ENCODE data around the gene ST7. TPM values are rescaled to one million over a fixed set of nuclear protein-coding genes. Genes with fewer than 3 reads are reported as not detected.
A peak's percentile ranks its signal among the peaks of the same experiment; 100 is the strongest.

ST7 gene
- total RNA-seq, 2 experiments from 2014 or later: 4.9 to 5.4 TPM

DNA sequence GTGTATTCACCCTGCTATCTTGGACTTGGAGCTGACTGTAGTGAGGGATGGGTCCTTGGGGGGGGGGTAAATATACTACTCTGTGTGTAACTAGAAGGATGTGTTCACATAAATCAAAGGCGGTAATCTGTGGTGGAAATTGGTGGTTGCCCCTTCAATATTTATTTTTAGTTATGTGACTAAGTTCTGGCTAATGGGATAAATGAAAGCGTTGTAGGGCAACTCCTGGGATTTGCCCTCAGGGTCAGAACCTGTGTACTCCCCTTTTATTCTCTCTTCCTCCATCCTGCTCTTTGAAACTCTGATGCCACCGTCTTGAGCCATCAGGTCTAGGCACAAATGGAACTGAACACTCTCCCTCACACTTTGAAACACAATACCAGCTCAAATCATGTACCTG lies 24.3 kb upstream of the ST7 start:
- DNase-seq (no peak), ATAC-seq (ENCODE audit: poor library complexity) (no peak)
- Mint-ChIP-seq H3K27me3 (peaks cover 4% of the 10 kb centered on the region), H3K4me1 (ENCODE audit: low read depth) (peaks cover 8% of the 10 kb centered on the region), H3K4me3 (no peak overlapping the region), H3K27ac (no peak overlapping the region), H3K36me3 (ENCODE audit: low read depth) (no peaks in the 10 kb centered on the region), H3K9me3 (no peaks in the 10 kb centered on the region)
- H3K27me3 ChIP-seq (ENCODE audit: control insufficient read depth in 1 of 2, insufficient read depth in 2 of 2, low read length in 2 of 2): no peaks in the 10 kb centered on the region
- TF ChIP-seq, protein P1, sequence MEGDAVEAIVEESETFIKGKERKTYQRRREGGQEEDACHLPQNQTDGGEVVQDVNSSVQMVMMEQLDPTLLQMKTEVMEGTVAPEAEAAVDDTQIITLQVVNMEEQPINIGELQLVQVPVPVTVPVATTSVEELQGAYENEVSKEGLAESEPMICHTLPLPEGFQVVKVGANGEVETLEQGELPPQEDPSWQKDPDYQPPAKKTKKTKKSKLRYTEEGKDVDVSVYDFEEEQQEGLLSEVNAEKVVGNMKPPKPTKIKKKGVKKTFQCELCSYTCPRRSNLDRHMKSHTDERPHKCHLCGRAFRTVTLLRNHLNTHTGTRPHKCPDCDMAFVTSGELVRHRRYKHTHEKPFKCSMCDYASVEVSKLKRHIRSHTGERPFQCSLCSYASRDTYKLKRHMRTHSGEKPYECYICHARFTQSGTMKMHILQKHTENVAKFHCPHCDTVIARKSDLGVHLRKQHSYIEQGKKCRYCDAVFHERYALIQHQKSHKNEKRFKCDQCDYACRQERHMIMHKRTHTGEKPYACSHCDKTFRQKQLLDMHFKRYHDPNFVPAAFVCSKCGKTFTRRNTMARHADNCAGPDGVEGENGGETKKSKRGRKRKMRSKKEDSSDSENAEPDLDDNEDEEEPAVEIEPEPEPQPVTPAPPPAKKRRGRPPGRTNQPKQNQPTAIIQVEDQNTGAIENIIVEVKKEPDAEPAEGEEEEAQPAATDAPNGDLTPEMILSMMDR (IDR thresholded peaks at IDR 0.05): no peak
- POLR2A ChIA-PET: no interaction called here
- H3K36me3 ChIP-seq (ENCODE audit: insufficient read depth, low read length): no peaks in the 10 kb centered on the region
- no peaks in the 10 kb centered on the region for H3K9me3 ChIP-seq (ENCODE audit: control insufficient read depth in 1 of 2, insufficient read depth in 1 of 2, low read length in 2 of 2)
- H3K4me1 ChIP-seq (ENCODE audit: insufficient read depth, low read length): peaks cover 6% of the 10 kb centered on the region
- CTCF ChIA-PET: interaction anchor here (2.7 kb wide), 1 partner anchor 199 kb away, joined by 7 read pairs; no protein-coding TSS in a partner anchor
- intact Hi-C loops (cut with DNase I, micrococcal nuclease): loop anchor here in 1 of 2 experiments (5.0 kb wide), 1 partner anchor 1223 kb away; no protein-coding TSS in a partner anchor
- no peak overlapping the region for H3K4me3 ChIP-seq (ENCODE audit: low read length)
- H3K27ac ChIP-seq (ENCODE audit: low read depth in 1 of 2, low read length in 2 of 2): no peak overlapping the region

DNA sequence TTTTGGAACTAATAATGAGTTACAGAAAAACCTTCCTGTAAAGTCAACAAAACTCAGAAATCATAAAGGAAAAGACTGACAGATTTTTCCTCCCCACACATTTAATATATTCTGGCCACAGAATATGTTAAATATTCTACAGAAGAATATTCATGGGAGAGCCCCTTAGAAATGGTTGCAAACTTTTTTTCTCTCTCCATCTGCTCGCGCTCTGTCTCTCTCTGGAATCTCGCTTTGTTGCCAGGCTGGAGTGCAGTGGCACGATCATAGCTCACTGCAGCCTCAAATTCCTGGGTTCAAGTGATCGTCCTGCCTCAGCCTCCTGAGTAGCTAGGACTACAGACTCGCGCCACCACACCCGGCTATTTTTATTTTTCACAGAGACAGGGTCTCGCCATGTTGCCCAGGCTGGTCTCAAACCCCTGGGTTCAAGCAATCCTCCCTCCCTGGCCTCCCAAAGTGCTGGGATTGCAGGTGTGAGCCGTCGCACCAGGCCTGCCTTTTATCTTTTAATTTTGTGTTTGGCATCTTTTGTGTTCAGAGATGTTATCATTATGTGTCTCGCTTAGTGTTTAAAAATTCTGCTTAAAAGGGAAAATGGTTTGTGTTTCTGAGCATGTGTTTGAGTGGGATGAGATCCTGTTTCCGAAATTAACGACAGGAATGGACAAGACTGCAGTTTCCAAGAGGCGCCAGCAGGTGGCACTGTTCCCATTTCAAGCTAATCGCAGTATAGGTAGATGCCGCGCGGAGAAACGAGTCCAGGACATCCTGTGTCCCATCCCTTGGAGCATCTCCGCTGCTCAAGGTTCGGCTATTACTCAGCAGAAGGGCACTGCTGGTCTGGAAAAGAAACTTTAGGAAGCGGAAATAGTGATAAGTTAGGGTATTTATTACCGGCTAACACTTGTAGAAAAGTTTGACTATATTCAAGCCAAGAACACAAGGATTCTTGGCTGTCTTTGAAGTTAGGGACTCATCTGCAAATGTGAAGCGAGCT lies 23.1 kb upstream of the ST7 start:
- no peaks in the 10 kb centered on the region for H3K36me3 ChIP-seq (ENCODE audit: insufficient read depth, low read length)
- H3K4me1 Mint-ChIP-seq (ENCODE audit: low read depth): peaks cover 8% of the 10 kb centered on the region
- TF ChIP-seq, protein P1 (IDR thresholded peaks at IDR 0.05): peak; percentile 97
- POLR2A ChIA-PET: interaction anchor here (0.8 to 1.0 kb wide), 2 partner anchors 65 to 197 kb away, joined by 3 to 5 read pairs; no protein-coding TSS in a partner anchor
- no peaks in the 10 kb centered on the region for H3K9me3 ChIP-seq (ENCODE audit: control insufficient read depth in 1 of 2, insufficient read depth in 1 of 2, low read length in 2 of 2)
- H3K9me3 Mint-ChIP-seq: no peaks in the 10 kb centered on the region
- H3K27me3 ChIP-seq (ENCODE audit: control insufficient read depth in 1 of 2, insufficient read depth in 2 of 2, low read length in 2 of 2): no peaks in the 10 kb centered on the region
- intact Hi-C loops (cut with DNase I, micrococcal nuclease): loop anchor here (1.0 to 10.0 kb wide), 8 partner anchors 55 to 1225 kb away; no protein-coding TSS in a partner anchor
- ATAC-seq (ENCODE audit: poor library complexity) (peak; percentile 93), DNase-seq (peak; percentile 63 to 85 (median 71))
- peaks cover 6% of the 10 kb centered on the region for H3K4me1 ChIP-seq (ENCODE audit: insufficient read depth, low read length)
- H3K4me3 ChIP-seq (ENCODE audit: low read length): no peak overlapping the region
- CTCF ChIA-PET: interaction anchor here (0.7 to 1.7 kb wide), 13 partner anchors 10 to 786 kb away, joined by 3 to 20 read pairs (median 4); partner anchors contain the start of gene ST7
- no peaks in the 10 kb centered on the region for H3K36me3 Mint-ChIP-seq (ENCODE audit: low read depth)
- H3K27ac ChIP-seq (ENCODE audit: low read depth in 1 of 2, low read length in 2 of 2): no peak overlapping the region
- H3K27ac Mint-ChIP-seq: no peak overlapping the region
- H3K27me3 Mint-ChIP-seq: peaks cover 9% of the 10 kb centered on the region
- H3K4me3 Mint-ChIP-seq: no peak overlapping the region

DNA sequence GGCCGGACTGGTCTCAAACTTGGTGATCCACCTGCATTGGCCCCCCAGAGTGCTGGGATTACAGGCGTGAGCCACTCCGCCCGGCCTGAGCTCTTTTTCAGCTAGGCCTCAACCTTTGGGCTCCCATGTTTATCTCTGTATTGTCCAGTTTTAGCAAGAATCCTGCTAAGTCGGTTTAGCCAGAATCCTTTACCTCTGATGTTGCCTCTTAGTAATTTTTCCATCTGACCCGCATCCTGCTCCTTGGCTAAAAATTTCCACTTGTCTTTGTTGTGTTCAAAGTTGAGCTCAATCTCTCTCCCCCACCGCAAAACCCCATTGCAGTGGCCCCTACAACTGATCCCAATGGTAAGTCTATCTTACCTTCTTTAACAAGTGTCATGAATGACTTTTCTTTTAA lies 20.7 kb upstream of the ST7 start:
- H3K27me3 Mint-ChIP-seq: peaks cover 14% of the 10 kb centered on the region
- no peaks in the 10 kb centered on the region for H3K27me3 ChIP-seq (ENCODE audit: control insufficient read depth in 1 of 2, insufficient read depth in 2 of 2, low read length in 2 of 2)
- no peaks in the 10 kb centered on the region for H3K36me3 ChIP-seq (ENCODE audit: insufficient read depth, low read length)
- peaks cover 6% of the 10 kb centered on the region for H3K4me1 ChIP-seq (ENCODE audit: insufficient read depth, low read length)
- TF ChIP-seq, protein P1 (IDR thresholded peaks at IDR 0.05): no peak
- H3K4me1 Mint-ChIP-seq (ENCODE audit: low read depth): peaks cover 8% of the 10 kb centered on the region
- no peaks in the 10 kb centered on the region for H3K9me3 Mint-ChIP-seq
- H3K27ac Mint-ChIP-seq: no peak overlapping the region
- H3K9me3 ChIP-seq (ENCODE audit: control insufficient read depth in 1 of 2, insufficient read depth in 1 of 2, low read length in 2 of 2): no peaks in the 10 kb centered on the region
- CTCF ChIA-PET: interaction anchor here (0.6 to 1.2 kb wide), 3 partner anchors 173 to 197 kb away, joined by 3 read pairs; no protein-coding TSS in a partner anchor
- no peak for DNase-seq
- no peak overlapping the region for H3K27ac ChIP-seq (ENCODE audit: low read depth in 1 of 2, low read length in 2 of 2)
- H3K4me3 ChIP-seq (ENCODE audit: low read length): no peak overlapping the region
- intact Hi-C loops (cut with DNase I, micrococcal nuclease): loop anchor here in 1 of 2 experiments (10.0 kb wide), 1 partner anchor 1222 kb away; no protein-coding TSS in a partner anchor
- POLR2A ChIA-PET: interaction anchor here (0.6 kb wide), 1 partner anchor 21 kb away, joined by 3 read pairs; the partner anchor contains the start of gene ST7
- no peaks in the 10 kb centered on the region for H3K36me3 Mint-ChIP-seq (ENCODE audit: low read depth)
- ATAC-seq (ENCODE audit: poor library complexity): no peak
- H3K4me3 Mint-ChIP-seq: no peak overlapping the region
